Right lobe of liver (tissue), 6 donors: ENCODE data around the gene ARL2. TPM values are rescaled to one million over a fixed set of nuclear protein-coding genes. Genes with fewer than 3 reads are reported as not detected.

ENCODE experiments used
- ATAC-seq, 4 donors: fragments of 200-7000 bp; cut with Tn5 transposase; one replicate each; pipeline ENCODE4 v1.9.1; 2020; ENCODE audit warnings: mild to moderate bottlenecking in 4 of 4, moderate library complexity in 4 of 4
- DNase-seq, 3 donors: peaks; one replicate each; pipeline ENCODE4 v3.0.0-alpha.2; 2020
- H3K27ac ChIP-seq, 3 donors: fragments of 200-600 bp; one replicate each; pipeline ENCODE4 v1.8.0; 2022
- H3K27me3 ChIP-seq, 2 donors: fragments of 200-600 bp; one replicate each; pipeline ENCODE4 v1.8.0; 2022
- H3K36me3 ChIP-seq, 4 donors: fragments of 200-600 bp; sonication (generic) in 1 of 4; one replicate each; pipeline versions ENCODE4 v1.5.1 to v1.8.0; 2017 to 2022; ENCODE audit warnings: control low read depth in 1 of 4
- H3K4me1 ChIP-seq, 4 donors: fragments of 200-600 bp; sonication (generic) in 1 of 4; one replicate each; pipeline versions ENCODE4 v1.5.1 to v1.8.0; 2017 to 2022; ENCODE audit warnings: control low read depth in 1 of 4
- H3K4me3 ChIP-seq, 3 donors: fragments of 200-600 bp; one replicate each; pipeline ENCODE4 v1.8.0; 2022
- H3K9me3 ChIP-seq, 4 donors: fragments of 200-600 bp; sonication (generic) in 1 of 4; one replicate each; pipeline versions ENCODE4 v1.5.1 to v1.8.0; 2017 to 2022; ENCODE audit warnings: control low read depth in 1 of 4
- POLR2A ChIP-seq: fragments of 450-650 bp; IDR thresholded peaks from one replicate; pipeline ENCODE4 v1.6.1; 2017; ENCODE audit warnings: antibody characterized with exemption, mild to moderate bottlenecking
- WGBS: methylation state at CpG from one replicate; pipeline ENCODE4 v1.1.6; 2018; ENCODE audit warnings: low coverage, low lambda C conversion rate; ENCODE audit not compliant: insufficient coverage; ENCODE audit errors: missing lambda C conversion rate; 5-methylcytosine and 5-hydroxymethylcytosine counted together
- intact Hi-C, 2 donors: fragments of 100-400 bp; cut with DNase I; formaldehyde crosslinking; loops; one replicate each; pipeline versions ENCODE4 v1.11.2 to v1.14.1; 2022
- total RNA-seq, 6 experiments: library from RNA; depleted of rRNA in 2 of 6; stranded (reverse); fragments of >200 nt in 2 of 6; fragmentation: NEBNext Ultra II Directional in 3 of 6; extraction: Animal tissue kit (Norgen Biotek cat#: 25700) in 3 of 6; gene quantifications; one replicate each; pipeline versions ENCODE4 v1.1.0 to v1.2.4, GENCODE V29; 2016 to 2023
- TF ChIP-seq, protein P1 (sequence below), 4 donors: fragments of 200-600 bp in 3 of 4; fragments of 450-650 bp in 1 of 4; IDR thresholded peaks; one replicate each; pipeline versions ENCODE4 v1.5.1 to v1.8.0; 2016 to 2022; ENCODE audit warnings: antibody characterized with exemption in 4 of 4, mild to moderate bottlenecking in 2 of 4
- donor health status: DM: no; HTN: yes; CAD: no.
- donor health status: DM: no; HTN: no; CAD: no.
- donor health status: DM: no; HTN: no; CAD: no.
- donor health status: DM: no; HTN: yes; CAD: no.
- donor health status: DM: no; HTN: yes; CAD: no.

Gene ARL2
- total RNA-seq, 6 experiments from 2014 or later: 7.3 to 26.2 (median 10.0) TPM

DNA sequence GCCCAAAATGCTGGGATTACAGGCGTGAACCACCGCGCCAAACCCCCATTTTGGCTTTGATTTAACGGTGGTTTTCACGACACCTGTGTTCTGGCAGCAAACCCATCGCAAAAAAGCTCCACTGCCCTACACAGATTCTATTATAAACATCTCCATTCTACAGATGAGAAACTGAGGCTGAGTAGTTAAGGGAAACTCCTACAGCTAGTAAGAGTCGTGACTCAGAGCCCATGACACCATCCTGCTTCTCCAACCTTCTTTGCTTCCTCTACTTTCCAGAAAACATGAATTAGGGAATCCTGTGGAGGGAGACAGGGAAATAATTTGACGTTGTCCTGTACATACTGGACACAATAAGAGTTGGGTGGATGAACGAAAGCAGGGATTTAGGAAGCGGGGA, 12.8 kb downstream of the ARL2 start:
- Histone ChIP-seq H3K36me3 (no peaks in the 10 kb centered on the region), H3K27me3 (no peaks in the 10 kb centered on the region), H3K27ac (peak overlapping the region in 1 of 3 donors; percentile 77), H3K4me1 (peaks cover 0 to 13% (median 4%) of the 10 kb centered on the region in 4 donors), H3K4me3 (peak overlapping the region in 1 of 3 donors; percentile 68), H3K9me3 (no peaks in the 10 kb centered on the region)
- no peak for ATAC-seq
- TF ChIP-seq, protein P1, sequence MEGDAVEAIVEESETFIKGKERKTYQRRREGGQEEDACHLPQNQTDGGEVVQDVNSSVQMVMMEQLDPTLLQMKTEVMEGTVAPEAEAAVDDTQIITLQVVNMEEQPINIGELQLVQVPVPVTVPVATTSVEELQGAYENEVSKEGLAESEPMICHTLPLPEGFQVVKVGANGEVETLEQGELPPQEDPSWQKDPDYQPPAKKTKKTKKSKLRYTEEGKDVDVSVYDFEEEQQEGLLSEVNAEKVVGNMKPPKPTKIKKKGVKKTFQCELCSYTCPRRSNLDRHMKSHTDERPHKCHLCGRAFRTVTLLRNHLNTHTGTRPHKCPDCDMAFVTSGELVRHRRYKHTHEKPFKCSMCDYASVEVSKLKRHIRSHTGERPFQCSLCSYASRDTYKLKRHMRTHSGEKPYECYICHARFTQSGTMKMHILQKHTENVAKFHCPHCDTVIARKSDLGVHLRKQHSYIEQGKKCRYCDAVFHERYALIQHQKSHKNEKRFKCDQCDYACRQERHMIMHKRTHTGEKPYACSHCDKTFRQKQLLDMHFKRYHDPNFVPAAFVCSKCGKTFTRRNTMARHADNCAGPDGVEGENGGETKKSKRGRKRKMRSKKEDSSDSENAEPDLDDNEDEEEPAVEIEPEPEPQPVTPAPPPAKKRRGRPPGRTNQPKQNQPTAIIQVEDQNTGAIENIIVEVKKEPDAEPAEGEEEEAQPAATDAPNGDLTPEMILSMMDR (IDR thresholded peaks at IDR 0.05): no peak
- no peak for TF ChIP-seq POLR2A
- intact Hi-C loops: no loop called here
- no peak for DNase-seq
- WGBS: 75% methylated on average over 10 of the region's 10 CpGs

DNA sequence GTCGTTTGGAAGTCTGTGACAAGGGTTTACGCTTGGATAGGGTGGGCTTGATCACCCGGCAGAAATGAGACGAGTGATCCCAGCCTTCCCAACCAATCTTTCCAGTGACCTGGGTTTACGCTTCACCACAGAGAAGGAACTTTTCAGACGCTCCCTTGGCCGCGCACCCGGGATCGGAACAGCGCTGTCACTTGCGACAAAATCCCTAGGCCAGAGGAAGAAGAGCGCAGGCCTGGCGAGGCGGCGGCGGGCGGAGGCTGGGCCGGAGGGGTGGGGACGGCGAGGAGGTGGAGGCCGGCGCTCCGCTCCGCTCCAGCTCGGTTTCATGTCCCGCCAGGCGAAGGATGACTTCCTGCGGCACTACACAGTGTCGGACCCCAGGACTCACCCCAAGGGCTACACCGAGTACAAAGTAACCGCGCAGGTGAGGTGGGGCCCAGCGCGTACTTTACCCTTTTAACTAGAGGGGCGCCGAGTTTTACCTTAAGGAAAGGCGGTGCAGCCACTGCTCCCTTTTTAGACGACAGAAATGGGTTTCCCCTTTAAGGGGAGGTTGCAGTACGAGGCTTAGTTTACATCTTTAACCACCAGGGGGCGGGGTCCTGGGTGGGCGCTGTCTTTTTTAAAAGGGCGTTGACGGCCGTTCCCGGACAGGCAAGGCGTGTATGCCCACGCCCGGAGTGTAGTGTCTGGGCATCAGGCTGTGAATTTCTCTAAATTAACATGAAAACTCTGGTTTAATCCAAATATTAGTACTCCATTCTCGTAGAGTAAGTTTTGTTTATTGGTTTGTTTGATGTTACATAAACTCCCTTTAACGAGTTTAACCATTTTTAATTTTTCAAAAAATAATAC, 13.5 kb downstream of the ARL2 start, which contains the start of gene SNX15:
TSS of gene SNX15 (plus strand) at position 227 of the 855 bp plus-strand sequence. CDS start at position 326, 99 bp downstream.
- Histone ChIP-seq H3K36me3 (peaks cover 0 to 5% (median 0%) of the 10 kb centered on the region in 4 donors), H3K4me1 (peaks cover 0 to 13% (median 4%) of the 10 kb centered on the region in 4 donors), H3K4me3 (peak within 1 kb of the TSS; percentile 63 to 76 (median 68)), H3K9me3 (no peaks in the 10 kb centered on the region), H3K27me3 (no peaks in the 10 kb centered on the region), H3K27ac (peak within 1 kb of the TSS; percentile 62 to 79 (median 77))
- intact Hi-C loops: no loop called here
- peak; percentile 69 for TF ChIP-seq POLR2A
- TF ChIP-seq, protein P1 (IDR thresholded peaks at IDR 0.05): peak; percentile 60 to 75 (median 73)
- 7% methylated on average over 17 of the region's 51 CpGs for WGBS
- ATAC-seq (peak; percentile 94 to 97 (median 96)), DNase-seq (peak; percentile 92 to 96 (median 94))

DNA sequence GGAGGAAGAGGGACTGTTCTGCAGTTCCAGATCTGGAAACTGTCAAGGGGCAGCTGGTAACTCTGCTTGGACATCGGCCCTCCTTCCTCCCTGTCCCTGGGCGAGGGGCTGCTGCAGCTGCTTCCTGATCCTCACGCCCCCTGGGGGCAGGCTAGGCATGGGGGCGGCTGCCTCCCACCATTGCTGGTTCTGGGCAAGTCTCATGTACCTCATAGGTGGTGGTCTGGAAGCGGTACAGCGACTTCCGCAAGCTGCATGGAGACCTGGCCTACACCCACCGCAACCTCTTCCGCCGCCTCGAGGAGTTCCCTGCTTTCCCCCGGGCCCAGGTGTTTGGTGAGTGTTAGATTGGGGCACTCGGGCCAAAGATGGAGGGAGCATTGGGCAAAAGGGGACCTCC, 18.3 kb downstream of the ARL2 start:
- H3K4me3 ChIP-seq: no peak overlapping the region
- ATAC-seq (no peak), DNase-seq (no peak)
- intact Hi-C loops: loop anchor here in 1 of 2 donors (10.0 kb wide), 1 partner anchor 73 kb away; no protein-coding TSS in a partner anchor
- no peaks in the 10 kb centered on the region for H3K9me3 ChIP-seq
- TF ChIP-seq, protein P1 (IDR thresholded peaks at IDR 0.05): no peak
- TF ChIP-seq POLR2A: no peak
- no peak overlapping the region for H3K27ac ChIP-seq
- peaks cover 0 to 15% (median 1%) of the 10 kb centered on the region in 4 donors for H3K36me3 ChIP-seq
- H3K27me3 ChIP-seq: no peaks in the 10 kb centered on the region
- peaks cover 0 to 8% (median 4%) of the 10 kb centered on the region in 4 donors for H3K4me1 ChIP-seq
- no CpG with 5 or more reads among the region's 13 CpGs for WGBS

DNA sequence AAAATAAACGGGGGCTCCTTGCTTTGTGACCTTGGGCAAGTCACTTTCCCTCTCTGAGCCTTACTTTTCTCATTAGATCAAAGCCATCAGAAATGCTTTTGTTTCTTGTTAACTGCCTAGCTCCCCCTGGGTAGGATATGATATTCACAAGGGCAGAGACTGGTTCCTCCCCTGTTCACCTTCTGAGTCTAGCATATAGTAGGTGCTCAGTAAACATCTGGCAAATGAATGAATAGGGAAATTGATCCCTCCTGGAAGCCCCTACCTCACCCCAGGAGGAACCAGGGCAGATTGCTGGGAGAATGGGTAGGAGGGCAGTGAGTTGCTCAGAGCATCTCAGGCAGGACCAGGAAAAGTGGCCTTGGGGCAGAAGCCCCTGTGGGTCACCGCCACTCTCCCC, 20.5 kb downstream of the ARL2 start:
- ATAC-seq: no peak
- peaks cover 0 to 15% (median 1%) of the 10 kb centered on the region in 4 donors for H3K36me3 ChIP-seq
- no peaks in the 10 kb centered on the region for H3K27me3 ChIP-seq
- H3K4me1 ChIP-seq: no peaks in the 10 kb centered on the region
- intact Hi-C loops: loop anchor here in 1 of 2 donors (10.0 kb wide), 1 partner anchor 70 kb away; no protein-coding TSS in a partner anchor
- no peak for TF ChIP-seq POLR2A
- TF ChIP-seq, protein P1 (IDR thresholded peaks at IDR 0.05): no peak
- WGBS: 100% methylated on average over 2 of the region's 2 CpGs
- no peak overlapping the region for H3K27ac ChIP-seq
- no peaks in the 10 kb centered on the region for H3K9me3 ChIP-seq
- H3K4me3 ChIP-seq: no peak overlapping the region
- DNase-seq: no peak
